Panc1 (cell line): Measurements from ENCODE around the gene PLCH1. TPM values are rescaled to one million over a fixed set of nuclear protein-coding genes. Genes with fewer than 3 reads are reported as not detected.

Experiments used
- ATAC-seq: fragments of 200-7000 bp; cut with Tn5 transposase; 2 replicates; pipeline ENCODE4 v1.9.1; 2020; ENCODE audit warnings: mild to moderate bottlenecking, moderate library complexity
- BruUV-seq: library from RNA; stranded (reverse); fragments of 400-500 nt; replicated peaks from 2 replicates; lab custom pipeline; 2021; lab: Mats Ljungman, UMichigan
- CTCF ChIA-PET: fragments of 300-600 bp; sonication (Branson Sonifier 250); formaldehyde crosslinking; loops from one replicate; lab custom pipeline; 2022; ENCODE audit warnings: antibody characterized with exemption; lab: Charles Lee
- POLR2A ChIA-PET: fragments of 300-600 bp; sonication (Branson Sonifier 250); formaldehyde crosslinking; loops from one replicate; lab custom pipeline; 2022; ENCODE audit warnings: antibody characterized with exemption; lab: Charles Lee
- DNase-seq: peaks from one replicate; pipeline ENCODE4 v3.0.0-alpha.2; 2010; ENCODE audit warnings: low read depth, low spot score
- H3K27ac ChIP-seq: 2 replicates; pipeline ENCODE4 v1.5.1; 2011; ENCODE audit warnings: mild to moderate bottlenecking, low read length, inconsistent platforms
- H3K27me3 ChIP-seq: fragments of 200-500 bp; sonication (Bioruptor generic); 2 replicates; pipeline ENCODE4 v1.6.0; 2014; ENCODE audit warnings: low read length, inconsistent platforms; ENCODE audit not compliant: control insufficient read depth, insufficient read depth
- H3K36me3 ChIP-seq: fragments of 200-500 bp; sonication (Bioruptor generic); 2 replicates; pipeline ENCODE4 v1.5.1; 2014; ENCODE audit warnings: inconsistent platforms, mild to moderate bottlenecking, low read length, moderate library complexity; ENCODE audit not compliant: control insufficient read depth, insufficient read depth
- H3K4me1 ChIP-seq: 2 replicates; pipeline ENCODE4 v1.5.1; 2011; ENCODE audit warnings: inconsistent platforms, mild to moderate bottlenecking, low read length, moderate library complexity; ENCODE audit not compliant: control insufficient read depth, insufficient read depth
- H3K4me3 ChIP-seq, 2 experiments: 2 replicates each; pipeline ENCODE4 v1.5.1; 2011 to 2012; ENCODE audit warnings: low read depth in 2 of 2, low read length in 2 of 2, mild to moderate bottlenecking in 2 of 2, inconsistent platforms in 1 of 2, moderate library complexity in 1 of 2
- H3K9me3 ChIP-seq: fragments of 200-500 bp; sonication (Bioruptor generic); 2 replicates; pipeline ENCODE4 v1.5.1; 2014; ENCODE audit warnings: low read depth, mild to moderate bottlenecking, inconsistent platforms, low read length, moderate library complexity; ENCODE audit not compliant: control insufficient read depth, insufficient read depth
- POLR2AphosphoS5 ChIP-seq: IDR thresholded peaks from 2 replicates; pipeline ENCODE4 v1.6.1; 2012; ENCODE audit warnings: mild to moderate bottlenecking, low read depth, low read length, moderate library complexity
- REST ChIP-seq, 2 experiments: IDR thresholded peaks; 2 replicates each; pipeline ENCODE4 v1.6.1; 2011 to 2012; ENCODE audit warnings: low read depth in 2 of 2, control low read depth in 1 of 2, low read length in 1 of 2, mild to moderate bottlenecking in 1 of 2, moderate library complexity in 1 of 2; ENCODE audit not compliant: insufficient read depth in 1 of 2
- SIN3A ChIP-seq: IDR thresholded peaks from 2 replicates; pipeline ENCODE4 v1.6.1; 2012; ENCODE audit warnings: low read depth, mild to moderate bottlenecking, low read length, moderate library complexity, borderline replicate concordance; ENCODE audit not compliant: insufficient read depth
- TCF7L2 ChIP-seq: IDR thresholded peaks from 2 replicates; pipeline ENCODE4 v1.6.1; 2011; ENCODE audit warnings: mild to moderate bottlenecking, low read depth, low read length, inconsistent platforms
- in situ Hi-C: cut with HindIII; loops from 2 replicates; pipeline ENCODE4 v1.10.0; 2016; ENCODE audit warnings: low sequenced_read_pairs, low pct_unique_long_range_greater_than_20kb
- intact Hi-C: fragments of 100-400 bp; cut with micrococcal nuclease; formaldehyde crosslinking; loops from one replicate; pipeline ENCODE4 v1.10.0; 2022; ENCODE audit not compliant: unreplicated experiment
- total RNA-seq: library from RNA; stranded (reverse); gene quantifications from one replicate; pipeline ENCODE4 v1.2.1, GENCODE V29; 2021; ENCODE audit not compliant: unreplicated experiment

PLCH1 gene
- total RNA-seq, 1 experiment from 2014 or later = 0.03 TPM

- in situ Hi-C loops (no loop called here), intact Hi-C loops (no loop called here)
- ATAC-seq (no peak), DNase-seq (no peak)
- CTCF ChIA-PET = no interaction called here
- TF ChIP-seq TCF7L2 = no peak
- Histone ChIP-seq H3K36me3 (no peaks in the 10 kb centered on the region), H3K4me1 (no peaks in the 10 kb centered on the region), H3K27me3 (no peaks in the 10 kb centered on the region), H3K27ac (no peak overlapping the region), H3K9me3 (no peaks in the 10 kb centered on the region), H3K4me3 (no peak overlapping the region)
- POLR2A ChIA-PET = no interaction called here
- BruUV-seq = no TSS peak
Observed at GRCh38 chr3:155431856-155432570, 312.9 kb downstream of the PLCH1 start.

GRCh38 chr3:155428563-155428962, 316.3 kb downstream of the PLCH1 start:
- CTCF ChIA-PET = no interaction called here
- no peaks in the 10 kb centered on the region for H3K9me3 ChIP-seq
- TF ChIP-seq POLR2AphosphoS5 (no peak), TCF7L2 (no peak), SIN3A (no peak), REST (IDR thresholded peaks at IDR 0.05; ENCODE audit: insufficient read depth in 1 of 2, low read depth in 2 of 2, low read length in 1 of 2) (no peak)
- no peaks in the 10 kb centered on the region for H3K36me3 ChIP-seq
- H3K27ac ChIP-seq = no peak overlapping the region
- POLR2A ChIA-PET = no interaction called here
- H3K27me3 ChIP-seq = no peaks in the 10 kb centered on the region
- no peak for DNase-seq
- BruUV-seq = no TSS peak
- in situ Hi-C loops = no loop called here
- ATAC-seq = no peak
- intact Hi-C loops = no loop called here
- no peak overlapping the region for H3K4me3 ChIP-seq
- no peaks in the 10 kb centered on the region for H3K4me1 ChIP-seq

GRCh38 chr3:155426524-155427230, 318.2 kb downstream of the PLCH1 start:
- ChIA-PET CTCF (no interaction called here), POLR2A (no interaction called here)
- no peak overlapping the region for H3K4me3 ChIP-seq
- DNase-seq = no peak
- intact Hi-C loops (no loop called here), in situ Hi-C loops (no loop called here)
- no peak overlapping the region for H3K27ac ChIP-seq
- no peaks in the 10 kb centered on the region for H3K4me1 ChIP-seq
- no peaks in the 10 kb centered on the region for H3K36me3 ChIP-seq
- BruUV-seq = no TSS peak
- H3K27me3 ChIP-seq = no peaks in the 10 kb centered on the region
- H3K9me3 ChIP-seq = no peaks in the 10 kb centered on the region
- TF ChIP-seq REST (IDR thresholded peaks at IDR 0.05; ENCODE audit: insufficient read depth in 1 of 2, low read depth in 2 of 2, low read length in 1 of 2) (no peak), POLR2AphosphoS5 (no peak)
- ATAC-seq = no peak
